GM19452 (cell line): ENCODE measurements around the gene DTNA.

Experiments used
- ATAC-seq: cut with Tn5 transposase; IDR thresholded peaks from one replicate; pipeline ENCODE4 v1.9.1; 2021; ENCODE audit not compliant: unreplicated experiment

DTNA gene

DNA sequence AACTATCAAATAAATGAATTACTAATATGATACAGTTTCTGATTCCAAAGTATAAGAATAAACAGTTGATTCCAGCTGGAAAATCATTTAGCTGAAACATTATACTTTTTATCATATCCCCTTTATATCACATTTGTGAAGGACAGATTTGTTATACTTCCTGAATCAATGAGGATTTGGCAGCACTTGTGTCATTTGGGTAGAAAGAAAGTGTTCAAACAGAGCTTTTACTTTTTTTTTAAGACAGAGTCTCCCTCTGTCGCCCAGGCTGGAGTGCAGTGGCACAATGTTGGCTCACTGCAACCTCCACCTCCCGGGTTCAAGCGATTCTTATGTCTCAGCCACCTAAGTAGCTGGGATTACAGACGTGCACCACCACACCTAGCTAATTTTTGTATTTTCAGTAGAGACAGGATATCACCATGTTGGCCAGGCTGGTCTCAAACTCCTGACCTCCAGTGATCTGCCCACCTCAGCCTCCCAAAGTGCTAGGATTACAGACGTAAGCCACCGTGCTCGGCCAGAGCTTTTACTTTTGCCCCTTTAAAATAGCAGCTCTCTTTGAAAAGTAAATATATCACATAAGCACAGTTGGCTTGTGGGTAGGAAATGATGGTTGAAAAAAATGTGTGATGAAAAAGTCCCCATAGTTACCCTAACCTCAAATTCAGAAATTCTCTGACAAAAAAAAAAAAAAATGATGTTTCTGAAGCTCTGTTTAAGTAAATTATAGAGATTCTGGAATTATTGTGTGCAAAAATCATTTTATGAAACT is 95.2 kb downstream of the DTNA start:
- no peak for ATAC-seq

DNA sequence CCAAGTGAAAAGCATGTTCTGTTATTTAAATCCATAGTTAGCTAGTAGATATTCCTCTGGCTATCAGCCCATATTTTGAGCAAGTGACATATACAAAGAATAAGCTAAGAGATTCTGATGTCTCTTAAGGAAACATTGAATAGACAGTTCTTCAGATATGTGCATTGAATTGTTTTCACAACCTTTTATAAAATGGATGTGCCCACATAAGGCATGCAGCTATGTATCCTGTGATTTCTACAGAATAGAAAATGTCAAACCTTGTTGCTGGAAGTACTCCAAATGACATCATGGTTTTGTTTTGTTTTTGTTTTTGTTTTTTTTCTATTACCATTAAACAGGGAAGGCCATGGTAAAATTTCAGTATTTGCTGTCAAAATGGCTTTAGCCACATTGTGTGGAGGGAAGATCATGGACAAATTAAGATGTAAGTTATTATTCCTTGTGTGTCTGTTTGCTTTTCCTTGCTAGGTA is 95.8 kb downstream of the DTNA start:
- ATAC-seq = no peak

DNA sequence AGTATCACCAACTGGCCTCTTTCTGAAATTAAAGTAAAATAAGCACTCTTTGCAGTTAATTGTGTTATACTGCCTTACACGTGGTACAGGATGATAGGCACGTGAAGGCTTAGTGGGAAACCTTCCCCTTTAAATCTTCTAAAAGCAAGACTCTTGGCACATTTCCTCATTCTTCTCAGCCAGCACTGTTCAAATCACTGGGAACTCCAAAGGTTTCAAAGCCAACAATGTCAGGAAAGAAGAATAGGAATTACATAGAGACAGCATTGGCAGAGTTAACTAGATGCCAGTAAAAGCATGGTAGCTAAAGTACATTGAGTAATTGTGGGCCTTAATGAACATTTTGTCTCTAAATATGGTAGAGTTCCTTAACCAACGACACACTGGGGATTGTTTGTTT is 96.4 kb downstream of the DTNA start:
- ATAC-seq = no peak

DNA sequence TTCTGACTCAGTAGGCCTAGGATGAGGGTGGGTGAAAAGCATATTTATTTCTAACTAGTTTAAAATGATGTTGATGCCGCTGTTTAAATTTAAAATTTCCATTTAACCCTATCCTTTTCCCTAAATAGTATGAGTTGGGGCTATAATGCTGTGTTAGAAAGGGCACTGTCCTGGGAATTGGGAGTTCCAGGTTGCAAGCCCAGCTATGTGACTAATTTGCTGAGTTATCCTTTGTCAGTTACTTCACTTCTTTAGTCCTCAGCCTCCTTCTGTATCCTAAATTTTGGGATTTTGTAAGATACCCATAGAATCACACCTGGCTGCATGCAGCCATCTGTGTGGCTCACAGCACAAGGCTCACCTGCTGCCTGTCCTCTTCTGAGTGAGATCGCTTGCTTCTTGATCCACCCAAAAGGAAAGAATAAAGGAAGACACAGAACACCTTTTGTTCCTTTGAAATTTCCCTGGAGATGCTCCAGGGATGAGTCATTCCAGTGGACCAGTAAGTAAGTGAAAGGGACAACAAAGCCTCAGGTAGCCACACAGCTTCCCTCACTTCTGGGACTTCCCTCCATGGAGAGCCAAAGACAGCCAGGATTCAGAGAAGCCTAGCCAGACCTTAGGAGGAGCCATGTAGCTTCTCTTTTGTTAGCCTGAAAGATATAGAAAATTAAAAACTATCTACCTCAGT is 97.2 kb downstream of the DTNA start:
- ATAC-seq = no peak

DNA sequence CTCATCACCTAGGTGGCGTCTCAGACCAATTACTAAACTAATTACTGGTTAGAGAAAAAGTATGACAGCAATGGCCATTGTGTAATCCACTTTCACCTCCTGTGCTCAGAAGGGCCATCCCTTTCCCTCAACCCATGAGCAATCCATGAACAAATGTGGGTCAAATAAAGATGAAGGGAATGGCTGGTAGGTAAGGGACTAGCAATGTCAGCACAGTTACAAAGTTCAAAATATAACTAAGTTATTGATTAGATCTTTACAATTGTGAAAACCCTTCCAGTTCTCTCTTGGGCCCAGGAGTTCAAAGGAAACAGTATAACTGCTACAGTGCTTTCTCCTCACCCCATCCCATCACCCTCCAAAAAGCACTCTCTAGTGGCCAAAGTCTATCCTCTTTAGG is 98.3 kb downstream of the DTNA start:
- no peak for ATAC-seq

DNA sequence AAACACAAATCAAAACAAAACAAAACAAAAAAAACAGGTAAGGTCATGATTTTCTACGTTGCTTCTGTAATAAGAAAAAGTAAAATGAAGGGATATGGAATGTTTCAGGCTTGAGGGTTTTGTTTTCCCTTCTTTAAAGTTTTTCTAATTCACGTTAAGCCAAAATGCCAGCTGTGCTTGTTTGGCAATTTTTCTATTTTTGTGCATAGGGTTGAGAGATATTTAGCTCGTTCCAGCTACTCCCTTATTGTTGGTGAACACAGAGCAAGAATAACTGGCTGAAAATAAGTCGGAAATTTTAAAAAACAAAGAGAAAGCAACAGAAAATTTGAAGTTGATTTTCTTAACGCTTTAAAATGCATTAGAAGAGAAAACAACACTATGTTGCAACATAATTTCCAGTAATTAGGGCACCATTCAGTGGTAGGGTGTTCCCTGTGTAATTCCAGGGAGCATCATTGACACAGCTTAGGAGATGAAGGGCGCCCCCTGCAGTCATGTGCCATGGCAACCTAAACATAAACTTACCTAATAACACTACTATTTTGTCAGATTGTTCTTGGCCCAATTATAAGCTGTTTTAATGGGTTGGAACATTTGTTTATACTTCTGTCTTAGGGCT is 99.5 kb downstream of the DTNA start:
- no peak for ATAC-seq

DNA sequence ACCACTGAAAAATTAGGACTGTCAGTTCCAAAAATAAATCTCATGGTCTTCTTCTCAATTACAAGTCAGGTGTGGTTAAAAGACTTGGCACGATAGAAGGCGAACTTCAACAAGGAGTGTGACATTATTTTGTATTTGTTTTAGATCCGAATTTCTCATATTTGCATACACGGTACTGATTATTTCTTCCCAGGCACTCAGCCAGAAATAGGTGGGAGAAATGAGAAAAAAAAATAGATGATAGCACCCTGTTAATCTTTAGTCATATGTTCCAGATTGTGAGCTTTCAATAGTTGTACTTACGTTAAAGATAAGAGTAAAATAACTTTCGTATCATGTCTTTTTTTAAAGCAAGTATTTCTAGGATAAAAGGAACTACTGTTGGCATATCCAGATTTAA is 106.1 kb downstream of the DTNA start:
- ATAC-seq = no peak

DNA sequence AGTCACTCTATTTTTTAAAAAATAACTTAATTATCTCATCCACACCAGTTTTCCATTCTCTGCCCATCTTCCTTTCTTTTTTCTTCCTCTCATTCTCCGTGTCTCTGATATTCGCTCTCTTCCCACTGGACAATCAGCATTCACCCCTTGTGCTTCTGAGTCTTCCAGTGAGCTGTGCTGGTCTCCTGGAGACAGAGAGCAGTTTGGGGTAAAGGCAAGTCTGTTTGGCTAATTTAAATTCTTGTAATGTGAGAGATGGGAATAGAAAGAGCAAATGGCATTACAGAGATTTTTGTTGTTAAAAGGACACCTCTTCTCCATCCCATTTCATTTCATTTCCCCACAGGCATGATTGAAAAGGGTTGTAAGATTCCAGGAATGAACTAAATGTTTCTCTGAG is 107.5 kb downstream of the DTNA start:
- ATAC-seq = no peak

DNA sequence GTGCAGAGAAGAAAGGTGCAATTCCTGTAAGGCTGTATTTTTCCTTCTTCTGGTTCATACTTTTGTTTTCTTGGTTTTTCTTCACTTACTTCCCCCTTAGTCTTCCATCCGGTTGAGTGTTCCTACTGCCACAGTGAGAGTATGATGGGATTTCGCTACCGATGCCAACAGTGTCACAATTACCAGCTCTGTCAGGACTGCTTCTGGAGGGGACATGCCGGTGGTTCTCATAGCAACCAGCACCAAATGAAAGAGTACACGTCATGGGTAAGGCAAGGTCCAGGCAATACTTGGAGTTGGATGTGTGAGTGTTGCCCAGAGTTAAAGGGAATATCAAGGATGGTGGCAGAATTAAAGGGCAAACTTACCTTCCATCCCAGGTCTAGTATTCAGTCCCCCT is 108.0 kb downstream of the DTNA start:
- no peak for ATAC-seq

DNA sequence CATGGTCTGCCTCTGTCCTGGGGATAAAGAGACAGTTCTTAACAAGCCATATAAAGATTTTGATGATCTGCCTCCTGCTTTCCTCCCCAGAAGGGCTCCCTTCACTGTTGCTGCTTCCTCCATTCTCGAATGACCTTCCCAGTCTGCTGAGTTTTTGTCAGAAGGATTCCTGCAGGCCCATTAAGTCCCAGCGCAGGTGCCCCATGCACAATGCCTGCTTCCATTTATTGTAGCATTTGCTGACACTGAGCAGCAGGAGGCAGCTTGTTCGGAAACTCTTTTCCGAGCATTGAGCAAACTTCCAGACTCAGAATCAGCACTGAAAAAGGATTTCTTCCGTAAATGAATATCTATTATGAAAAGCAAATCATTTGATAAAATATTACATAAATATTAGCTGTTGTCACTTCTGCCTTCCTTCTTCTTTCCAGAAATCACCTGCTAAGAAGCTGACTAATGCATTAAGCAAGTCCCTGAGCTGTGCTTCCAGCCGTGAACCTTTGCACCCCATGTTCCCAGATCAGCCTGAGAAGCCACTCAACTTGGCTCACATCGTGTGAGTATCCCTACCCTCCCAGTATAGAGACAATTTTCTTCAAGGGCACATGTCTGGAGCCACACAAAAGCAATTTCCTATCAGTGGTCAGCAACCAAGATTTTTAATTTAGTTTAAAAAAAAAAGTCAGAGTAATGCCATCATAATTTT is 110.4 kb downstream of the DTNA start:
- ATAC-seq = no peak

DNA sequence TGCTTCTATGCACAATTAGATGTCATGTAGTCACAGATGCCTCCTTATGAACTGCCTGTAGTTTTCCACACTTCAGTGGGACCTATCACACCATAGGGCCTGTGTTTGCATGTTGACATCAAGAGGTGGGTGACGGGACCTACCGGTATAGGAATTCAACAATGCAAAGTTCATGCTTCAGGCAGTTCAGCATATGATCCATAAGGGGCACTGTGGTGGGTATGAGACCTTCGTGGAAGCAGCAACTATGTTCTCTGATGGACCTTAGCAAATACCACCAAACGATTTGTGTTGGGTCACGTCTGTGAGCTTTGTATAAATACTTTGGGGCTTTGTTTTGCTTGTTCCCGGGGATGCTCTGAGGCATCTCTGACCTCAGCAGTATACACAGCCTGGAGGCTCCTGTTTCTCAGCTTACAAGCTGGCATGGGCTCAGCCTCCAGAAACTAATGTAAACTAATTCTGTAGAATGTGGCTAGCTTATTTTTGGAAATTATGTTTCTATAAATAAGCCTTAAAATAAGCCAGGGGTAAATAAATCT is 111.6 kb downstream of the DTNA start:
- ATAC-seq = no peak

DNA sequence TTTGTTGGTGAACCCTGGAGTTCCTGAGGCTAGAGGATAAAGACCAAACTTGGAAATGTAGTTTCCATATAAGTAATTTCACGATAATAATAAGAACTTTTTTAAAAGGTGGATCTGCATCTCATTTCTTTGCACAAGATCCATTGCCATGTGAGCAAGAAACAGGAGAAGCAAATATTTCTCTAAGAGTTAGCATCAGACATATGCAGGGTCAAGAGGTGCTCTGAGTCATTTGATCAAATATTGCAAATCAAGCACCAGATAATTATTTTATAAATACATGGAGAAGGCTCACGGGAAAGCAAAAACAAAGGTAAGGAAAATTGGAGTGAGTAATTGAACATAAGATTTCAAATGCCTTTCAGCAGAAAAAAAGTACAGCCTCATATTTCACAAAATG is 118.0 kb downstream of the DTNA start:
- no peak for ATAC-seq

DNA sequence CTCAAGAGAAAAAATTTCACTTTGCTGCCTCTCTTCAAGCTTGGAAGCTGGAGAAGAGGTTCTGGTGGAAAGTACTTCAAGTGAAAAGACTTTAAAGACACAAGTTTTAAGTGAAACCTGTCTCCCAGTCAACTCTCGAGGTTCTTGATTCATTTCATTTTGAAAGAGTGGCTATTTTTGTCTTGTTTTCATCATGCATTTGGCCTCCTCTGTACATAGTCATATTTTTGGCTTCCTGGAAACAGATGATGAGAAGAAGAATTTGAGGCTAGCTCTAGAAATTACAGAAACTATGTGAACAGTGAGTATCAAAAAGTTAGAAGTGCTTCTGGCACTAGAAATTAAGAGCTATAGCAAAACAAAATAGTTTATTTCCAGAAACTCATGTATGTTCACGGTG is 124.8 kb downstream of the DTNA start:
- no peak for ATAC-seq

DNA sequence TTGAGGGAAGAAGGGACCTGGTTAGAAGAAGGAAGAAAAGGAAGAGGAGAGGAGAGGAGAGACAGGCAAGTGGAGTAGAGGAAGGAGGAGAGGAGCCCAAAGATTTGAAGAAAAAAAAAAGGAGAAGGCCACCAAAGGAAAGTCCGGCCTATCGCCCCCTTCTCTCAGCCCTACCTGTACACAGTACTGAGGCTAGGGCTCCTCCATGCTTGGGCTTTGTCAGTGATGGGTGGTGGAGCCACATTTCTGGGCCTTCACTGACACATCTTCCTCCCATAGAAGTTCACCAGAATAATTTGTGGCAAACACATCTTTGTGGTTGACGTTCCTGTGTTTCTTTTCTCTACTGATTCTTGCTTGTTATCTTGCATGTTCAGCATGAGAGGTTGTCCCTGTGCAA is 125.4 kb downstream of the DTNA start:
- ATAC-seq = no peak

DNA sequence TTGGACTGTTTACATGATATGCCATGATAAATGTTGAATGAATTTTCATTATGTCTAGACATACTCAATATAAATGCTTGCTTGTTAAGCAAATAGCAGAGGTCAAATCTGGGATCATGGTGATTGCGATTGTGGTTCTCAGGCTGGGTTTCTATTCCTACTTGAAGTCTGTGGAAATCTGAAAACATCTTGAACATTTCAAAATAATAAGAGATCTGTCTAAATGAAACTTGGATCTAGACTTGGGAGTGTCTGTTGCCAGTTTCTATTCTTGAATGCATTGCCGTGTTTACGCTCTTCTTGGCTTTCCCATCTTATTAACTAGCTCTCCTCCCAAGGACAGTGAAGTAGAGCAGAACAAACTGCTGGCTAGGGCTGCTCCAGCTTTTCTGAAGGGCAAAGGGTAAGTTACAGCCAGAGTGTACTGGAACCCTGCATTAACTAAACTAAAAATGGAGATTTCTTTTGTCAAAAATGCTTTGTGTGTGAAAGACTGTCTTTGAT is 127.7 kb downstream of the DTNA start:
- ATAC-seq = no peak

DNA sequence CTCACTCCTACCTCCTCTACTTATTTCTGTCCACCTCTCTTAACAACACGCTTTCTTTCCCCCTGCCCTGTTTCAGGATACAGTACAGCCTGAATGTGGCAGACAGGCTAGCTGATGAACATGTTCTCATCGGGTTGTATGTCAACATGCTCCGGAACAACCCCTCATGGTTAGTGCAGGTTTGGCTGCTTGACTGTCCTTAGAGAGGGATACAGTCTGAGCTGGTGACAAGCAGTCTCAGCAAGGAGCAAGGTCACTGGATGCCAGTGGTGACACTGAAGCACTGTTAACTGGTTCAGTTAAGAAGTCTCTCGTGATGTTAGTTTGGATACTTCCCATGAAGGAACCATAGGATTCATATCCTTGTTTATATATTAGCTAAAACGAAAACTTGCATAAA is 128.6 kb downstream of the DTNA start:
- ATAC-seq = no peak

DNA sequence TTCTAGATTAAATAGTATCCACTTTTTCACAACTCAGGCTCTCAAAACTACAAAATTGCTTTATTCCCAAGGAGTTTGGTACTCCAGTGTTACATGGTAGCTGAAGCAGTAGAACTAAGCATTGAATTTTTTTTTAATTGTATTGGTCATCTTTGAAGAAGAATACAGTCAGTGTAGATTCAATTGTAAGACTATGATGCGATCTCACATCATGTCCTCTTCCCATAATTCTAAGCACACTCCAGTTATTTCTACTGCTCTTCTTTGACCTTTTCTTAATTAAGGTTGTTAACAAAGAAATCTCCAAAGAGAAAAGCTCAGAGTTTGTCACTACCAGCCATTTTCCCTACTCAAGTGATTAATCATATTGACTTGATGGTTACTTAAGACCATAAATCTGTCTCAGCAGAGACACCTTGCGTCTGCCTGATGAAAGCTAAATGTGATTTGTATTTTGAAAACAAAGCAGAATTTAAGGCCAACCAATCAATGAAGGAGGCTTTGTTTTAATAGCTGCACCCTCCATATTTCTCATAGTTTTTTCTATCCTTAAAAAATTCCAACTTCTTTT is 130.2 kb downstream of the DTNA start:
- no peak for ATAC-seq

DNA sequence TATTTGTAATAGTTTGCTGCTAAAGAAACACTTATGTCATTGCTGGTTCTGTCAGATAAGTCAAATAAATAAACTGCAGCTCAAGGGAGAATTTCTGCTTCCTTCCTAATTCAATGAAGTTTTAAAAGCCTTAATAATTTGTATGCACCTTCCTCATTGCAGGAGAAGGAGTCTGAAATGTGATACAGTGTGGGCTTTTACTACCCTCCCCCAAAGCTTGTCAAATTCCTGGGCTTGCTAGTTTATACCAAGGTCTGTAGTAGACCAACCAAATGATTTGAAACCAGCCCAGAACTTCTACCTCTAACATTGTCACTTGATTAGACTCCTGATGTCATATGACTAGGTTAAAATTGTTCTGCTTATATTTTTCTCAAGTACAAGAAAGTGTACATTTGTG is 131.8 kb downstream of the DTNA start:
- ATAC-seq = no peak

DNA sequence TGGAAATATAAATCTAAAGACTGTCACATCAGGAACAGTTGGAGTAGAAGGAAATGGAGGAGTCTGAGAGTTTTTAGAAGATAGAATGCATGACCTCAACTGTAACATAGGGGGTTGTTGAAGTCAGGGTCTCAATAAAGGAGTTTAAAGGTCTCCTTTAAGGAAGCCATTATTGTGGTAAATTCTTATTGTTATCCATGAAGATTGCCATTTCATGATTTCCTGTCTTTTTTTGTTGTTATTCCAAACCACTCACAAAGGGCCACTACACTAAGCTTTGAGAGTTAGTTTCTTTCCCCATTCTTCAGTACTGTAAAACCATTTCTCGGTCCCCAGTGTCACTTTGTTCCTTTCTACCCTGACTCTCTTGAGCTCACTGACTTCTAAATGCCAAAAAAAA is 134.0 kb downstream of the DTNA start:
- ATAC-seq = no peak

DNA sequence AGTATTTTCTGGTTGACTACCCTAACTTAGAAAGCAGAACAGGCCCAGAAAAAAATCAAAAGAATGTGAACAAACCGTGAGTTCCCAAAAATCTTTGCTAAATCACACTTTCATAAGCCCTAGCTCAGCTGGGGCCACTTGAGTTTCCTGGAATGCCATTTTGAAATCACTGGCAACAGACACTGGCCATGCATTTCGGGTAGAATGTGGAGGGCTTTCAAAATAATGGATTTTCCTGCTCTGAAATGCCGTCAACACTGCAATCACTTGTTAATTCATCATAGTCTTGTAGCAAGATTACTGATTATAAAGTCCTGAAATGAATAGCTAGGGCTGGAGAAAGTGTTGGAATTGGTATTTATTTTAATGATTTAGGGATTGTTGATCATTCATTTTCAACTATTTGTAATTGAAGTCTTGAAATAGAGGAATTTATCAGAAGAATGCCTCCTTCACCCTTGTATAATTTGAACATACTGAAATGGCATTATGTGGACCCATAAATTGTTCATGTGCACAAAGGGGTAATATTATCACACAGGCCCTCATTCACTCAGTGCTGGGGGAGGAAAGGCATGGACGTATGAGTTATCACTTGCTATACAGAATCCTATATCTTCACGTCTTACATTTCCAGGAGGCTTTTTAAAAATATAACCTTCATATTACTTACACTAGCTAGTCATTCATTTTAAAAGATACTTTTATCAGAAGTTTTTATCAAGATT is 134.8 kb downstream of the DTNA start:
- no peak for ATAC-seq
